Natural killer cell (primary cell): Measurements from ENCODE around the gene SIRT1. TPM values are rescaled to one million over a fixed set of nuclear protein-coding genes. Genes with fewer than 3 reads are reported as not detected.

Experiments
- ATAC-seq, 3 donors: fragments of 150-1000 bp in 2 of 3; fragments of 200-7000 bp in 1 of 3; cut with Tn5 transposase; 1 replicate in 1 of 3; 2 replicates in 2 of 3; pipeline ENCODE4 v1.10.0; 2021; ENCODE audit warnings: mild to moderate bottlenecking in 2 of 3, moderate library complexity in 2 of 3
- DNase-seq, 2 donors: peaks; one replicate each; pipeline versions ENCODE4 v3.0.0 to v3.0.0-alpha.2; 2013 to 2021; ENCODE audit warnings: mixed read lengths in 1 of 2
- H3K27ac ChIP-seq: one replicate; pipeline ENCODE4 v1.5.1; 2013; ENCODE audit warnings: mild to moderate bottlenecking, low read length
- H3K27me3 ChIP-seq: one replicate; pipeline ENCODE4 v1.6.1; 2013; ENCODE audit warnings: low read length; ENCODE audit not compliant: control insufficient read depth, insufficient read depth
- H3K36me3 ChIP-seq: one replicate; pipeline ENCODE4 v1.6.1; 2013; ENCODE audit warnings: low read length; ENCODE audit not compliant: control insufficient read depth, insufficient read depth
- H3K4me1 ChIP-seq: one replicate; pipeline ENCODE4 v1.6.1; 2013; ENCODE audit warnings: low read length; ENCODE audit not compliant: control insufficient read depth, insufficient read depth
- H3K4me3 ChIP-seq: one replicate; pipeline ENCODE4 v1.5.1; 2013; ENCODE audit warnings: low read length
- H3K9me3 ChIP-seq: one replicate; pipeline ENCODE4 v1.6.1; 2013; ENCODE audit warnings: low read length; ENCODE audit not compliant: control insufficient read depth, insufficient read depth
- H3K27ac Mint-ChIP-seq, 2 donors: one replicate each; pipeline ENCODE4 v1.8.0; 2022; ENCODE audit warnings: mild to moderate bottlenecking in 2 of 2, mixed read lengths in 2 of 2, moderate library complexity in 1 of 2
- H3K27me3 Mint-ChIP-seq, 2 donors: one replicate each; pipeline ENCODE4 v1.8.0; 2022; ENCODE audit warnings: low read depth in 2 of 2, mixed read lengths in 2 of 2
- H3K36me3 Mint-ChIP-seq: one replicate; pipeline ENCODE4 v1.8.0; 2022; ENCODE audit warnings: mixed read lengths
- H3K4me1 Mint-ChIP-seq, 2 donors: one replicate each; pipeline ENCODE4 v1.8.0; 2022; ENCODE audit warnings: mixed read lengths in 2 of 2
- H3K4me3 Mint-ChIP-seq: one replicate; pipeline ENCODE4 v1.8.0; 2022; ENCODE audit warnings: mild to moderate bottlenecking, moderate library complexity, mixed read lengths
- H3K9me3 Mint-ChIP-seq, 2 donors: one replicate each; pipeline ENCODE4 v1.8.0; 2022; ENCODE audit warnings: mixed read lengths in 2 of 2
- WGBS: methylation state at CpG from one replicate; pipeline ENCODE4 v1.1.7; 2013; ENCODE audit warnings: missing lambda C conversion rate; ENCODE audit not compliant: insufficient coverage; 5-methylcytosine and 5-hydroxymethylcytosine counted together
- intact Hi-C: fragments of 100-400 bp; cut with micrococcal nuclease; formaldehyde crosslinking; loops from one replicate; pipeline ENCODE4 v1.14.2; 2022
- total RNA-seq, 4 donors: library from RNA; stranded (reverse); fragments of 120-200 nt in 1 of 4; gene quantifications; one replicate each; pipeline versions ENCODE4 v1.2.3 to v1.2.4, GENCODE V29; 2013 to 2022
- TF ChIP-seq, protein P1 (sequence below): fragments of 200-600 bp; IDR thresholded peaks from one replicate; pipeline ENCODE4 v1.8.0; 2022; ENCODE audit warnings: antibody characterized with exemption

The SIRT1 gene
- total RNA-seq, 3 donors from 2014 or later (not counting 1 experiment from before 2014, with no cell fraction given): 38.2 to 51.0 (median 48.2) TPM

DNA sequence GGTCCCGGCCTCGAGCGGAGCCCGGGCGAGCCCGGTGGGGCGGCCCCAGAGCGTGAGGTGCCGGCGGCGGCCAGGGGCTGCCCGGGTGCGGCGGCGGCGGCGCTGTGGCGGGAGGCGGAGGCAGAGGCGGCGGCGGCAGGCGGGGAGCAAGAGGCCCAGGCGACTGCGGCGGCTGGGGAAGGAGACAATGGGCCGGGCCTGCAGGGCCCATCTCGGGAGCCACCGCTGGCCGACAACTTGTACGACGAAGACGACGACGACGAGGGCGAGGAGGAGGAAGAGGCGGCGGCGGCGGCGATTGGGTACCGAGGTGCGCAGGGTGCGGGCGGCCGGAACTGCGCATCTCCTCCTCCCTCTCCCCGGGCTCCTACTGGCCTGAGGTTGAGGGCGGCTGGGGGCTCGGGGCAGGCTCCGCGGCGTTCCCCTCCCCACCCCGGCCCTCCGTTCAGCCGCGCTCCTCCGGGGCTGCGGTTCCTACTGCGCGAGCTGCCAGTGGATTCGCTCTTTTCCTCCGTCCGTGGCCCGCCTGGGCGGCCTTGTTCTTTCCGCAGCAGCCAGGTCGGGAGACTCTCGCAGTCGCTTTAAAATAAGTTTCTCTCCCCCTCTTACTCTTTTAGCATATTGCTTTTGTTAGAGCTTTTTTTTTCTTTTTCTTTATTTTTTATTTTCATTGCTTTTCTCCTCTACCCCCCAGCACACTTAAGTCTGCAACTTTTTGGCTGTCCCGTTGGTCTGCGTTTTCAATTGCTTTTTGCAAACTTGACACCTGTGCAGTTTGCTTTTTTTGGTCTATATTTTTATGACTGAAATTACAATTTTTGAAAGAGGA, 600 bp downstream of the SIRT1 start:
- peaks cover 30% of the 10 kb centered on the region for H3K36me3 ChIP-seq
- no peaks in the 10 kb centered on the region for H3K9me3 ChIP-seq
- peaks cover 23% of the 10 kb centered on the region for H3K4me1 ChIP-seq
- peaks cover 41 to 46% of the 10 kb centered on the region in 2 donors for H3K4me1 Mint-ChIP-seq
- peak overlapping the region; percentile 81 for H3K27ac ChIP-seq
- peak overlapping the region; percentile 63 for H3K4me3 ChIP-seq
- WGBS: under 1% methylated on average over 73 of the region's 73 CpGs
- H3K36me3 Mint-ChIP-seq: peaks cover 12% of the 10 kb centered on the region
- no peaks in the 10 kb centered on the region for H3K9me3 Mint-ChIP-seq
- no peaks in the 10 kb centered on the region for H3K27me3 Mint-ChIP-seq
- TF ChIP-seq, protein P1, sequence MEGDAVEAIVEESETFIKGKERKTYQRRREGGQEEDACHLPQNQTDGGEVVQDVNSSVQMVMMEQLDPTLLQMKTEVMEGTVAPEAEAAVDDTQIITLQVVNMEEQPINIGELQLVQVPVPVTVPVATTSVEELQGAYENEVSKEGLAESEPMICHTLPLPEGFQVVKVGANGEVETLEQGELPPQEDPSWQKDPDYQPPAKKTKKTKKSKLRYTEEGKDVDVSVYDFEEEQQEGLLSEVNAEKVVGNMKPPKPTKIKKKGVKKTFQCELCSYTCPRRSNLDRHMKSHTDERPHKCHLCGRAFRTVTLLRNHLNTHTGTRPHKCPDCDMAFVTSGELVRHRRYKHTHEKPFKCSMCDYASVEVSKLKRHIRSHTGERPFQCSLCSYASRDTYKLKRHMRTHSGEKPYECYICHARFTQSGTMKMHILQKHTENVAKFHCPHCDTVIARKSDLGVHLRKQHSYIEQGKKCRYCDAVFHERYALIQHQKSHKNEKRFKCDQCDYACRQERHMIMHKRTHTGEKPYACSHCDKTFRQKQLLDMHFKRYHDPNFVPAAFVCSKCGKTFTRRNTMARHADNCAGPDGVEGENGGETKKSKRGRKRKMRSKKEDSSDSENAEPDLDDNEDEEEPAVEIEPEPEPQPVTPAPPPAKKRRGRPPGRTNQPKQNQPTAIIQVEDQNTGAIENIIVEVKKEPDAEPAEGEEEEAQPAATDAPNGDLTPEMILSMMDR: no peak
- peak overlapping the region; percentile 98 for H3K4me3 Mint-ChIP-seq
- ATAC-seq: peak; percentile 64 to 82 (median 69)
- no peaks in the 10 kb centered on the region for H3K27me3 ChIP-seq
- intact Hi-C loops: loop anchor here (1.0 to 5.0 kb wide), 3 partner anchors 30 to 447 kb away; partner anchors contain the start of genes HNRNPH3 and PBLD
- DNase-seq: peak; percentile 70 to 85
- H3K27ac Mint-ChIP-seq: peak overlapping the region; percentile 95

DNA sequence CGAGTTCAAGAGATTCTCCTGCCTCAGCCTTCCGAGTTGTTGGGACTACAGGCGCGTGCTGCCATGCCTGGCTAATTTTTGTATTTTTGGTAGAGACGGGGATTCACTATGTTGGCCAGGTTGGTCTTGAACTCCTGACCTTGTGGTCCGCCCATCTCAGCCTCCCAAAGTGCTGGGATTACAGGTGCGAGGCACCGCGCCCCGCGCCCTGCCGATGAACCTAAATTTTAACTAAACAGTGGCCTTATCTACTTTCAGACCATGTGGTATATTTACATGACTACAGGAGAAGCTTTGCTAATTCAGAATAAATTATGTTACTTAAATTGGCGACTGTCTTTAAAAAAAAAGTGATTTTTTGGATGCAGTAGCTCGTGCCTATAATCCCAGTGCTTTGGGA, 9.2 kb downstream of the SIRT1 start:
- WGBS: 95% methylated on average over 12 of the region's 14 CpGs
- Histone ChIP-seq H3K36me3 (peaks cover 63% of the 10 kb centered on the region), H3K27ac (no peak overlapping the region), H3K9me3 (no peaks in the 10 kb centered on the region), H3K4me3 (no peak overlapping the region), H3K4me1 (no peaks in the 10 kb centered on the region), H3K27me3 (no peaks in the 10 kb centered on the region)
- TF ChIP-seq, protein P1: no peak
- Mint-ChIP-seq H3K4me3 (no peak overlapping the region), H3K27me3 (no peaks in the 10 kb centered on the region), H3K9me3 (no peaks in the 10 kb centered on the region), H3K27ac (no peak overlapping the region), H3K36me3 (no peaks in the 10 kb centered on the region), H3K4me1 (peaks cover 11 to 15% of the 10 kb centered on the region in 2 donors)
- no peak for ATAC-seq
- intact Hi-C loops: no loop called here
- no peak for DNase-seq

DNA sequence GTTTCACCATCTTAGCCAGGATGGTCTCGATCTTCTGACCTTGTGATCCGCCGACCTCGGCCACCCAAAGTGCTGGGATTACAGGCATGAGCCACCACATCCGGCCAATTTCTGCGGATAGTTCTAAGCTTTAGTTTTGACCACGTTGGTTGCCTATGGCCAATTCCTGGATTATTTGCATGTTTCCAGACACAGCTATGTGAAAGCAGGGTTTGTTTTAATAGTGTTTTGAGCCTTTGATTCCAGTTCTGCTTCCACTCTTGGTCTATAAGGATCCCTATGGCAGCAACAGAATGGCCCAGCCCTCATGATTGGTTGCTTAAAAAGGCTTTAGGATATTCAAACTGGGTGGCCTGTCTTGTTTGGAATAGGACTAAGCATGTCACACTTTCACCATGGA, 19.1 kb downstream of the SIRT1 start:
- peaks cover 12% of the 10 kb centered on the region for H3K36me3 Mint-ChIP-seq
- no peak for DNase-seq
- H3K27me3 Mint-ChIP-seq: no peaks in the 10 kb centered on the region
- H3K36me3 ChIP-seq: peaks cover 70% of the 10 kb centered on the region
- H3K4me3 Mint-ChIP-seq: no peak overlapping the region
- H3K4me1 ChIP-seq: no peaks in the 10 kb centered on the region
- no peaks in the 10 kb centered on the region for H3K27me3 ChIP-seq
- intact Hi-C loops: no loop called here
- no peak overlapping the region for H3K27ac ChIP-seq
- ATAC-seq: no peak
- no peaks in the 10 kb centered on the region for H3K9me3 ChIP-seq
- WGBS: 98% methylated on average over 7 of the region's 7 CpGs
- H3K27ac Mint-ChIP-seq: no peak overlapping the region
- no peak overlapping the region for H3K4me3 ChIP-seq
- no peaks in the 10 kb centered on the region for H3K9me3 Mint-ChIP-seq
- H3K4me1 Mint-ChIP-seq: peaks cover 5 to 13% of the 10 kb centered on the region in 2 donors
- TF ChIP-seq, protein P1: no peak
